ENCODE results near the gene ITGA1.
A peak's percentile ranks its signal among the peaks of the same experiment; 100 is the strongest.
"Not testable (repeated sequence)": the region's sequence is repeated elsewhere in the genome, so short reads cannot be mapped to it uniquely, and the experiment has no call there.

ITGA1 gene

GRCh38 chr5:52787600-52788504 lies at the start of gene ITGA1, which contains the start of gene PELO:
TSS of gene ITGA1 (plus strand) at chr5:52787916. CDS start at chr5:52788354, 438 bp downstream.
TSS of gene PELO (plus strand) at chr5:52787916. CDS start at chr5:52800395, 12,479 bp downstream.
- peak; percentile 35 to 41 for DNase-seq

GRCh38 chr5:52738095-52738506 lies 49.6 kb upstream of the ITGA1 start:
- peak; percentile 4 to 36 for DNase-seq

GRCh38 chr5:52740007-52740406 lies 47.7 kb upstream of the ITGA1 start:
- peak; percentile 38 to 48 for DNase-seq

- no peak for DNase-seq
Observed at GRCh38 chr5:52743012-52743411, 44.7 kb upstream of the ITGA1 start.

- DNase-seq: no peak
Observed at GRCh38 chr5:52743529-52743928, 44.2 kb upstream of the ITGA1 start.

GRCh38 chr5:52743970-52744369 lies 43.7 kb upstream of the ITGA1 start:
- DNase-seq: peak in 1 of 2 donors; percentile 18

GRCh38 chr5:52744867-52745458 lies 42.8 kb upstream of the ITGA1 start:
- not testable (repeated sequence) for DNase-seq

GRCh38 chr5:52746539-52746938 lies 41.2 kb upstream of the ITGA1 start:
- DNase-seq: no peak

- DNase-seq: peak in 1 of 2 donors; percentile 7
Observed at GRCh38 chr5:52748590-52748989, 39.1 kb upstream of the ITGA1 start.

GRCh38 chr5:52749666-52750065 lies 38.0 kb upstream of the ITGA1 start:
- DNase-seq: no peak

GRCh38 chr5:52751137-52751536 lies 36.6 kb upstream of the ITGA1 start:
- DNase-seq: no peak

- DNase-seq: no peak
Observed at GRCh38 chr5:52754051-52754450, 33.7 kb upstream of the ITGA1 start.

GRCh38 chr5:52757527-52757926 lies 30.2 kb upstream of the ITGA1 start:
- DNase-seq: no peak

GRCh38 chr5:52758014-52758413 lies 29.7 kb upstream of the ITGA1 start:
- DNase-seq: no peak

- DNase-seq: no peak
Observed at GRCh38 chr5:52759331-52759730, 28.4 kb upstream of the ITGA1 start.

- peak; percentile 60 to 69 for DNase-seq
Observed at GRCh38 chr5:52760695-52761366, 26.9 kb upstream of the ITGA1 start.

GRCh38 chr5:52767217-52767743 lies 20.4 kb upstream of the ITGA1 start:
- DNase-seq: no peak

GRCh38 chr5:52767766-52768480 lies 19.8 kb upstream of the ITGA1 start:
- no peak for DNase-seq

GRCh38 chr5:52769061-52769460 lies 18.7 kb upstream of the ITGA1 start:
- DNase-seq: no peak

- no peak for DNase-seq
Observed at GRCh38 chr5:52770287-52770939, 17.3 kb upstream of the ITGA1 start.

- no peak for DNase-seq
Observed at GRCh38 chr5:52771343-52772039, 16.2 kb upstream of the ITGA1 start.
